ENCODE measurements around the gene ARHGAP36.

ARHGAP36 gene, protein sequence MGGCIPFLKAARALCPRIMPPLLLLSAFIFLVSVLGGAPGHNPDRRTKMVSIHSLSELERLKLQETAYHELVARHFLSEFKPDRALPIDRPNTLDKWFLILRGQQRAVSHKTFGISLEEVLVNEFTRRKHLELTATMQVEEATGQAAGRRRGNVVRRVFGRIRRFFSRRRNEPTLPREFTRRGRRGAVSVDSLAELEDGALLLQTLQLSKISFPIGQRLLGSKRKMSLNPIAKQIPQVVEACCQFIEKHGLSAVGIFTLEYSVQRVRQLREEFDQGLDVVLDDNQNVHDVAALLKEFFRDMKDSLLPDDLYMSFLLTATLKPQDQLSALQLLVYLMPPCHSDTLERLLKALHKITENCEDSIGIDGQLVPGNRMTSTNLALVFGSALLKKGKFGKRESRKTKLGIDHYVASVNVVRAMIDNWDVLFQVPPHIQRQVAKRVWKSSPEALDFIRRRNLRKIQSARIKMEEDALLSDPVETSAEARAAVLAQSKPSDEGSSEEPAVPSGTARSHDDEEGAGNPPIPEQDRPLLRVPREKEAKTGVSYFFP

DNA sequence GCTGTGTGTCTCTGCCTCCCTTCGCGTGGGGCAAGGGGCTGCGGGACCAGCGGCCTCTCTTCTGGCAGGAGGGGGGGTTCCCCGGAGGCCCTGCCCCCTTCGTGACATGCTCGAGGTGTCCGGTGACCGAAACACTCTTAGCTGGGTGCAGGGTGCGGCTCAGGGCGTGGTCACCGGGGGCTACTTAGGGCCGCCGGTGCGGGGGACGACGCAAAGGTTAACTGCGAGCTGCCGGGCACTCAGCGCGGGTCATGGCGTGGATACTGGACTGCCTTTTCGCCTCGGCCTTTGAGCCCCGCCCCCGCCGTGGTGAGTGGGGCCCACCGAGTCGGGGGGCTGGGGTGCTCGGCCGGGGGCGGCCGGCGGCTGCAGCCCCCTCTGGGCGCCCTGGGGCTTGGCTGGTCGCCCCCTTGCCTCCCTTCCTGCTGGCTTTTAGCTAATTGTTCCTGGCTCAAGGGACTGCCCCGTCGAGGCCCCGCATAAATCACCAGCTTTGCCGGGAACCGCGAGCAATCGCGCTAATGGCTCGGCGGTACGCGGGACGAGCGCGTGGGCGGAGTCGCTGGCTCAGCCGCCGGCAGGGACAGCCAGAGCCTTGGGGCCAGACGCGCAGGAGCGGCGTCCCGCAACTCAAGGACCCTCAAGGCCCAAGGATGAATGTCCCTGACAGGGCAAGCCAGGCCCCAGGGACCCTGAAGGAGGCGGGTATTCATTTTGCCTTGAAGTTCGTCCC is at the start of gene ARHGAP36:
ARHGAP36 (plus strand) TSS at position 211 of the 733 bp plus-strand sequence. CDS start 23,320 bp downstream, outside the sequence.
- DNase-seq (ENCODE audit: low read depth), result no peak

DNA sequence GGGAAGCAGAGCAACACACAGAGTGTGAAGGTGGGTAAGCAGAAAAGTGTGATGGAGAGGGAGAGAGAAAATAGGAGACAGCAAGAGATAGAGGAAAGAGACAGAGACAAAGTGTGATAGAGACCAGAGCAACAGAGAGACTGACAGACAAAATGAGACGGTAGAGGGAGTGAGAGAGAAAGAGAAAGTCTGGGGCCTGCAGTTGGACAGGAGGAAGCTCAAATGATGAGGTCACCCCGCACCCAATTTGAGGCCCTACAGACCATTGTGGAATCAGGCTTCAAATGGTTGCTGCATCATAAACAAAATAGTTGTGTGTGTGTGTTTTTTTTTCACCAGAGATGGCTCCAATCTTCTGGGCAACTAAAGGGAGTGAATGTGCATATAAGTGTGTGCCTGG is 48.0 kb upstream of the ARHGAP36 start:
- no peak for DNase-seq (ENCODE audit: low read depth)

- DNase-seq (ENCODE audit: low read depth), result no peak
Observed at GRCh38 chrX:131025336-131025735, 32.8 kb upstream of the ARHGAP36 start.

DNA sequence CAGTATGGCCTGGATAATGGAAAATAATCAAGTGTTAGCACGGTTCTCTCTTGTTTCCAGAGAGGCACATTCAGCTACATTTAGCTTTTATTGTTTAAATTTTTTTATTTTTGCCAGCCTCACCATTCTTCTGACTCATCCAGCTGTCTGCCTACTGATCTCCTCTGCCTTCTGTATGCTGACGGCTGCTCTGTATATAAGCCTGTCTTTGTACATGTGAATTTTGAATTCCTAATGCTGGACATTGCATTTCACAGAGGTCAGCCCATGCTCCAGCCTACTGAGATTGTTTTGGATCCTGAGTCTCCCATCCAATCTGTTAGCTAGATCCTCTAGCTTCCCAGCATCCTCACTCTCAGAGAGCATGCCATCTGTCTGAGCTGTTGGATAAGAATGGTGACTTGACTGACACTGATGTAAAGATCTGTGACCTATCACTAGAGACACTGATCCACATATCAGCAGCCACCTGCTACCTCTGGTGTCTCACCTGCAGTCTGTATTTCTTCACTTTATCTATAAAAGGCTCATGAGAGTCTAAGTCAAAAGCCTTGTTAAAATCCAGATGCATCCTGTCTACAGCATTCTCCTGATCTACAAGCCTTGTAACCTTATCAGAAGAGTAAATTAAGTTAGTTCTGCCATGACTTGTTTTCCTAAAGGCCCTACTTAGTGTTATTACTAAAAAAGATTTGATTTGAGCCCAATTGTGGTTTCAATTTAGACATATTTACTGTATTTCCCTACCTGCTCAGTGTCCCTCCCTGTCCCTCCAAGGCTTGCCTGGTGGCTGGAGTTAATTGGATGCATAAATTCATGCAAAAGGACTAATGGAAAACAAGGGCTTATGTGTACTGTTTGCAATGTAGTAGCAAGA is 25.6 kb upstream of the ARHGAP36 start:
- DNase-seq (ENCODE audit: low read depth), result no peak

- no peak for DNase-seq (ENCODE audit: low read depth)
Observed at GRCh38 chrX:131034063-131034462, 24.1 kb upstream of the ARHGAP36 start.

GRCh38 chrX:131040781-131041180 is 17.4 kb upstream of the ARHGAP36 start:
- DNase-seq (ENCODE audit: low read depth), result no peak

DNA sequence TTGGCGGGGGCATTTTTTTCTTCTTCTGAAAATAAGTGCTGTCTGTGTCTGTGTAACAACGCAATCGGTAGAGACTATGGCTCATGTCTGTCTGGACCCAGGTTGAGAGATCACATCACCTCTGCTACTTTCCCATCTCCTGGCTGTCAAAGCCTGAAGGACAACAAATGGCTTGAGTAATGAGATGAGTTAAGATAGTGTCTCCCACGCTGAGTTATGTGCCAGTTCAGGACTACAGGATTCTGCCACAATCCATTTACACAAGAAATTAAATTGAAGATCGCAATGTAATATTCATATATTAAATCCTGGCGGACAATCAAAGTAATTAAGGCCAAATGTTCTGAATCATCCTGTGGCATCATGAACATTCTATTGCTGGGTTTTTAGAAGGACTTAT is 16.5 kb upstream of the ARHGAP36 start:
- no peak for DNase-seq (ENCODE audit: low read depth)

- DNase-seq (ENCODE audit: low read depth), result no peak
Observed at GRCh38 chrX:131045726-131046125, 12.4 kb upstream of the ARHGAP36 start.

DNA sequence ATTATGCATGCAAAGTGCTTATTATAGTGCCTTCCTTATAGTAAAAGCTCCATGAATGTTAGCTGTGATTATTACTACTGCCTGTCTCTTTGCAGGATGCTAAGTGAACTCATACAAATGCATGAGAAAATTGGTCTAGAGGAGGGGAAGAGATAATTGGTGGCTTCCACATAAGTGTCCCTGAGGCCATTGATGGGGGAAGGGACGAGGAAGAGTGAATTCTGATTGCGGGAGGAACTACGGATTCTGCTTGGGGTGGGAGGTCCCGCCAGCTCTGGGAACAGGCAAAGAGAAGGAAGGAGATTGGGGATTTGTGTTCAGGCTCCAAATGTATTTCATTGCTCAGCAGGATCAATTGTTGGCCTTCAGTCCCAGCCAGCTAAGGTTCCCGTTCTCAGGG is 11.6 kb upstream of the ARHGAP36 start:
- DNase-seq (ENCODE audit: low read depth), result no peak

- no peak for DNase-seq (ENCODE audit: low read depth)
Observed at GRCh38 chrX:131047180-131047579, 11.0 kb upstream of the ARHGAP36 start.

- no peak for DNase-seq (ENCODE audit: low read depth)
Observed at GRCh38 chrX:131053076-131053475, 5.1 kb upstream of the ARHGAP36 start.

GRCh38 chrX:131054906-131055305 is 3.2 kb upstream of the ARHGAP36 start:
- DNase-seq (ENCODE audit: low read depth), result no peak

GRCh38 chrX:131057706-131058105 is 440 bp upstream of the ARHGAP36 start:
- DNase-seq (ENCODE audit: low read depth), result no peak

DNA sequence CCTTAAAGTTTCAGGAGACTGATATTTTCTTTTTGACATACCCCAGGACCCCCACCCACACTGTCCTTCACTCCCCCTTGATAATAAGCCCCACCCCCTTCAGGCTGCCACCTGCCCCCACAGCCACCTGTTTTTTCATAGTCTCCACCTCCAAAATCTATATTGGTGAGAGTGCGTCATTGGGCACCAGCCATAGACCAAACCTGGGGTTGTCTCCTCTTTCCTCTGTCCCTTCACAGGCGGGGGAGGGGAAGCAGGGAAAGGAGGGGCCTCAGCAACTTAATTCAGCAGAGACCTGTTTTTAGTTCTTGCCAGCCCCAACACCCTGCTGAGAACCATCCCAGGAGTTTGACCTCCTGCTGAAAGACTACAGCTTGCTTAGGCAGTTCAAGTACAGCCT is 1.1 kb downstream of the ARHGAP36 start:
- DNase-seq (ENCODE audit: low read depth), result no peak

GRCh38 chrX:131060147-131060546 is 2.0 kb downstream of the ARHGAP36 start:
- no peak for DNase-seq (ENCODE audit: low read depth)

DNA sequence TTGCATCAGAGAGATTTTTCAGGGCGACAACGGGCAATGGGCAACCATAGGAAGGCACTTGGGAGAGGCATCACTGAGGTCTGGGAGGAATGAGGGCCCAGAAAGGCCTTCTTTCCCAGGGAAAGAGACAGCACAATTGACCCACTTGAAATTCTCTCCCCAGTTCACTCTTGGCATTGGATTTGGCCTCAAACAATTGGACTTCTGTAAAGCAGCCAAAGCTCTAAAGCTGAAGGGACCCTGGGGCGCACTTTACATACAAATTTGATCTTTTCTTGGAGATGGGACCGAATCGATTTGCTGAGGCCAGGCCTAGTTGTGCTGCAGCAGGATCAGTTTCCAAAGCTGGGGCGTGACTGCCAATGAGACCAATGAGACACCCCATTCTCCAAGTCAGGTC is 3.2 kb downstream of the ARHGAP36 start:
- no peak for DNase-seq (ENCODE audit: low read depth)

GRCh38 chrX:131063613-131064012 is 5.5 kb downstream of the ARHGAP36 start:
- DNase-seq (ENCODE audit: low read depth), result no peak

DNA sequence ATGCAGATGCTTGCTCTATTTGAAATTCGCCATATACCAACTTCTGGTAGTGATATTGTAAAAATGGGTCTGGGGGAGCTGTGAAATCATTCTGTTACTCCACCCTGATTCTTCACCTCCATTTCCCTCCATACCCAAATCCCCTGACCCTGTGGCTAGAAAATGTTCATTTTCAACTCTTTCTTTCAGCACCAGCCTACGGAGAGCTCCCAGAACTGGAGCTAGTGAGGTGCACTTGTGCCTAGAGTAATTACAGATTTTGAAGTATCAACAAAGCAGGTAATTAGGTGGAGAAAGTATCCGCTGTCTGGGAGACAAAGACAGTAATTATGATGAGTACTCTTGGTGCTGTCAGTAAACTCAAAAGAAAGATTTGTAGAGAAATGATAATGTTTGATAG is 8.1 kb downstream of the ARHGAP36 start:
- no peak for DNase-seq (ENCODE audit: low read depth)

- DNase-seq (ENCODE audit: low read depth), result no peak
Observed at GRCh38 chrX:131067216-131067615, 9.1 kb downstream of the ARHGAP36 start.

DNA sequence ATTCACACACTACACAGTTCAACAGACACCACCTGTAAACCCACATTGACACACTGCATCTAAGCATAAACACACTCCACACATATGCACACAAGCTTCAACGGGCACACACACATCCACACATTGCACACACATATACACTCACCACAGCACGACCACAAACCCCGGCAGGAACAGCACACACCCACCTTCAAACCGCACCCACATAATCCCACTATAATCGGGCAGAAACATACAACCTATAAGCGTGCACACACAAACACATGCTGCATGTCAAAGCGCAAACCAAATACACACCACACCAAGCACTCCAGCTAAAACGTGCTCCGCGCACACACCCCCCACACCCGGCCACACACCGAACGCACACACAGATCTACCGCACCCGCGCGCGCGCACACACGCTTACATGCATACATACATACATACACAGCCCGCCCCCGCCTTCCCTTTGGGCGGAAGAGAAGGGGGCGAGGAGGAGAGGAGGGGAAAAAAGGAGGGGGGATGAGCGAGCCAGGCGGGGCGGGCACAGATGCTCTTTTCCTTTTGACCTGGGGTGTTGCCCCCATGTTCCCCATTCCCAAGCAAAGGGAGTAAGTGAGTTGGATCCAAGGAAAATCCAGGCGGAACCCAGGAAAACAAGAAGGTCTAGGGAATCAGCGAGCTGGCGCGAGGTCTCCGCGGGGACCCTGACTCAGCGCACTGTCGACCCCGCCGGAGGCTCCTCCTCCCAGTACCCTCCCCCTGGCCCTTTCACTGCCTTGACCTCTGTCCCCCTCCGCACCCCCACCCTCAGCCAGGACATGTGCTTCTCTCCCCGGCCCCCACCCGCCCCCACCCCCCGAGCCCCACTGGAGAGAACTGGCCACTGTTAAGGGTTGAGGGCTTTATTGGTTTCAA is 9.9 kb downstream of the ARHGAP36 start:
- DNase-seq (ENCODE audit: low read depth), result no peak

Data from activated T-helper 9 cell treated with anti-CD3 and anti-CD28 coated beads, Interleukin-2, amount 50 U/mL, for 16 hours (primary cell).